ENCODE measurements around the gene VEZF1. TPM values are rescaled to one million over a fixed set of nuclear protein-coding genes. Genes with fewer than 3 reads are reported as not detected.

Gene VEZF1, protein sequence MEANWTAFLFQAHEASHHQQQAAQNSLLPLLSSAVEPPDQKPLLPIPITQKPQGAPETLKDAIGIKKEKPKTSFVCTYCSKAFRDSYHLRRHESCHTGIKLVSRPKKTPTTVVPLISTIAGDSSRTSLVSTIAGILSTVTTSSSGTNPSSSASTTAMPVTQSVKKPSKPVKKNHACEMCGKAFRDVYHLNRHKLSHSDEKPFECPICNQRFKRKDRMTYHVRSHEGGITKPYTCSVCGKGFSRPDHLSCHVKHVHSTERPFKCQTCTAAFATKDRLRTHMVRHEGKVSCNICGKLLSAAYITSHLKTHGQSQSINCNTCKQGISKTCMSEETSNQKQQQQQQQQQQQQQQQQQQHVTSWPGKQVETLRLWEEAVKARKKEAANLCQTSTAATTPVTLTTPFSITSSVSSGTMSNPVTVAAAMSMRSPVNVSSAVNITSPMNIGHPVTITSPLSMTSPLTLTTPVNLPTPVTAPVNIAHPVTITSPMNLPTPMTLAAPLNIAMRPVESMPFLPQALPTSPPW
- 10 to 100 TPM; 36.4 to 99.7 (median 72.5) TPM for total RNA-seq

DNA sequence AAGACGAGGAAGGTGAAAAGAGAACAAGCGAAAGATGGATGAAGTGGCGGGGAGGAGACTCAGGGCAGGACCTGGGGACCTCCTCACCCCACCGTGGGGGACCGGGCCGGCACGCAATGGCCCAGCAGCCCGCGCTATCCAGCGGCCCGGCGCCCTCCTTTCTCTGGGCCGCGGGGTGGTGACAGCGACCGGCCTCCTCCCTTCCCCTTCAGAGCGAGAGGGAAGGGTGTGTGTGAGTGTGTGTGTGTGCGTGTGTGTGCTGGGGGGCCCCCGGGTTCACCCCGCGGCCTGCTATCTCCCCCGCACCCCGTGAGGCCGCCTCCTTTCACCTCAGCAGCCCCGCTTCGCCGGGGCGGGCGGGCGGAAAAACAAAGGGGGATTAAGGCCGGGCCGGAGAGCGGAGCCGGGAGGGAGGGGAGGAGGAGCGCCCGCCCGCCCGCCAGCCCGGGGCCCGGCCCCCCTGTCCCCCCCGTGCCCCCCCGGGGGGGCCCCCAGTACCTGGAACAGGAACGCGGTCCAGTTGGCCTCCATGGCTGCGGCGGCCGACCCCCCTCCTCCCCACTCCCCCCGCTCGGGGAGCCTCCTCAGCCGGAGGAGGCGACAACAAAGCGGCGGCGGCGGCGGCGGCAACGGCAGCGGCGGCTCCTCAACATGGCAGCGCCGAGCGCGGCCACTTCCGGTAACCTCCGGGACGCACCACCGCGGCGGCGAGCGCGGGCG is at the start of gene VEZF1:
Gene VEZF1, minus strand, starts transcription at position 674 of the 720 bp plus-strand sequence. Its CDS starts 143 bp downstream, at position 531.
- H3K27me3 ChIP-seq = no peaks in the 10 kb centered on the region
- peaks cover 42 to 53% (median 45%) of the 10 kb centered on the region in 4 donors for H3K4me1 ChIP-seq
- H3K36me3 ChIP-seq = peaks cover 0 to under 1% (median 0%) of the 10 kb centered on the region in 4 donors
- 0% methylated on average over 12 to 30 of the region's 74 CpGs for WGBS, 2 donors
- H3K9me3 ChIP-seq = no peaks in the 10 kb centered on the region
- TF ChIP-seq POLR2A (IDR thresholded peaks at IDR 0.05) (peak in 2 of 4 donors; percentile 8 to 55), POLR2AphosphoS5 (IDR thresholded peaks at IDR 0.05) (peak; percentile 30 to 63), EP300 (IDR thresholded peaks at IDR 0.05) (no peak)
- TF ChIP-seq, protein P1, sequence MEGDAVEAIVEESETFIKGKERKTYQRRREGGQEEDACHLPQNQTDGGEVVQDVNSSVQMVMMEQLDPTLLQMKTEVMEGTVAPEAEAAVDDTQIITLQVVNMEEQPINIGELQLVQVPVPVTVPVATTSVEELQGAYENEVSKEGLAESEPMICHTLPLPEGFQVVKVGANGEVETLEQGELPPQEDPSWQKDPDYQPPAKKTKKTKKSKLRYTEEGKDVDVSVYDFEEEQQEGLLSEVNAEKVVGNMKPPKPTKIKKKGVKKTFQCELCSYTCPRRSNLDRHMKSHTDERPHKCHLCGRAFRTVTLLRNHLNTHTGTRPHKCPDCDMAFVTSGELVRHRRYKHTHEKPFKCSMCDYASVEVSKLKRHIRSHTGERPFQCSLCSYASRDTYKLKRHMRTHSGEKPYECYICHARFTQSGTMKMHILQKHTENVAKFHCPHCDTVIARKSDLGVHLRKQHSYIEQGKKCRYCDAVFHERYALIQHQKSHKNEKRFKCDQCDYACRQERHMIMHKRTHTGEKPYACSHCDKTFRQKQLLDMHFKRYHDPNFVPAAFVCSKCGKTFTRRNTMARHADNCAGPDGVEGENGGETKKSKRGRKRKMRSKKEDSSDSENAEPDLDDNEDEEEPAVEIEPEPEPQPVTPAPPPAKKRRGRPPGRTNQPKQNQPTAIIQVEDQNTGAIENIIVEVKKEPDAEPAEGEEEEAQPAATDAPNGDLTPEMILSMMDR (IDR thresholded peaks at IDR 0.05) = peak in 2 of 6 experiments; percentile 10 to 21
- ATAC-seq (ENCODE audit: low FRiP score in 2 of 2) (peak; percentile 77 to 87), DNase-seq (peak; percentile 82 to 96)
- H3K4me3 ChIP-seq = peak within 1 kb of the TSS; percentile 64 to 89 (median 86)
- H3K27ac ChIP-seq = peak within 1 kb of the TSS; percentile 96 to 100 (median 98)

DNA sequence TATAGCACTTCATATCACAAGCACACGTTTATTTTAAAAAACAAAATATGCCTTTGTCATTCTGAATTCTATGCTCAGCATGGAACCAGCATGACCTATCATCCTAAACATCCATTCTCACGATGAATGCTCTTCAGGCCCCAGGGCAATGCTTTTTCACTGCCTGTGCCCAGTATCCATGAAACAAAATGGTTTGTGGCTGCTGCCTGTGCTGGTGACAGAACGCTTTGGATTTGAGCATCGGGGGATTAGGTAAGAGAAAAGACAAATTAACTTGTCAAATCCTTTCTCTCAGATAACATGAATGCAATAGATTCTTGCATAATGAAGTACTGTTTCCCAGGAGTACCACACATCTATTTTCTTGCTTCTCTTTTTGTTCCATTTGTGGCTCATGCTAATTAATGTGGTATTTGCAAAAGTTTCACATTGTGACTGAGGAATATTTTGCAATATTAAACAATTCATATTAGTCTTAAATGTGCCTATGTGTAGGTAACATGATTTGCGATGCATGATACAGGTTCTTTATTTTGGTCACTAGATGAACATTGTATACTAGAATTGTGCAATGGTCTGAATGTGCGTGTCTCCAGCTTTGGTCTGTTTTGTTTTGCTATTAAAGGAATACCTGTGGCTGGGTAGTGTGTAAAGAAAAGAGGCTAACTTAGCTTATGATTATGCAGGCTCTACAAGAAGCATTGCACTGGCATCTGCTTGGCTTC is 44.8 kb upstream of the VEZF1 start:
- 56 to 61% methylated on average over 6 of the region's 6 CpGs for WGBS, 2 donors
- H3K27me3 ChIP-seq = no peaks in the 10 kb centered on the region
- no peaks in the 10 kb centered on the region for H3K4me1 ChIP-seq
- ATAC-seq (ENCODE audit: low FRiP score in 2 of 2) (no peak), DNase-seq (no peak)
- H3K36me3 ChIP-seq = no peaks in the 10 kb centered on the region
- H3K4me3 ChIP-seq = no peak overlapping the region
- no peaks in the 10 kb centered on the region for H3K9me3 ChIP-seq
- H3K27ac ChIP-seq = no peak overlapping the region
- TF ChIP-seq POLR2AphosphoS5 (IDR thresholded peaks at IDR 0.05) (no peak), POLR2A (IDR thresholded peaks at IDR 0.05) (no peak), EP300 (IDR thresholded peaks at IDR 0.05) (no peak)
- TF ChIP-seq, protein P1 (IDR thresholded peaks at IDR 0.05) = no peak

DNA sequence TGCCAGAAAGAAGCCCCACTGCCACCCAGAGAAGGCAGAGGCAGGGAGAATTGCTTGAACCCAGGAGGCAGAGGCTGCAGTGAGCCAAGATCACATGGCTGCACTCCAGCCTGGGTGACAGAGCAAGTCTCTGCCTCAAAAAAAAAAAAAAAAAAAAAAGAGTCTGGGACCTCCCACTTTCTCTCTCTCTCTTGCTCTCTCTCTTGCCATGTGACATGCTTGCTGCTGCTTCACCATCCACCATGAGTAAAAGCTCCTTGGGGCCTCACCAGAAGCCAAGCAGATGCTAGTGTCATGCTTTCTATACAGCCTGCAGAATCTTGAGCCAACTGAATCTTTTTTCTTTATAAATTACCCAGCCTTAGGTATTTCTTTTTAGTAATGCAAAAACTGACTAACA is 40.5 kb upstream of the VEZF1 start:
- TF ChIP-seq POLR2A (IDR thresholded peaks at IDR 0.05) = no peak
- no peak for TF ChIP-seq POLR2AphosphoS5 (IDR thresholded peaks at IDR 0.05)
- TF ChIP-seq, protein P1 (IDR thresholded peaks at IDR 0.05) = no peak
- no peak for TF ChIP-seq EP300 (IDR thresholded peaks at IDR 0.05)
- DNase-seq = no peak
- H3K9me3 ChIP-seq = no peaks in the 10 kb centered on the region

DNA sequence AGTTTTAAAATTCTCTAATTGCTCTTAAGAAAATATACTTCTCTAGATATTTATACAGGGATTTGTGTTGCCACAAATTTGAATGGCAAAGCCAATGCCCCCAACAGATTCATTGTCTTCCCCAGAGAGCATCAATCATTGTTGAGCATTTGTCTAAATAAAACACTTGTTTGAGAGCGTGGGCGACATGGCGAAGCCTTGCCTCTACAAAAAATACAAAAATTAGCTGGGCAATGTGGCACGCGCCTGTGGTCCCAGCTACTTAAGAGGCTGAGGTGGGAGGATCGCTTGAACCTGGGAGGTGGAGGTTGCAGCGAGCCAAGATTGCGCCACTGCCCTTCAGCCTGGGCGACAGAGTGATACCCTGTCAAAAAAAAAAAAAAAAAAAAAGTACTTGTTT is 32.3 kb upstream of the VEZF1 start:
- DNase-seq = no peak
- 73 to 75% methylated on average over 9 of the region's 9 CpGs for WGBS, 2 donors

More for the DNA sequence above, 40.5 kb upstream of the VEZF1 start:
- Histone ChIP-seq H3K4me3 (no peak overlapping the region), H3K4me1 (no peaks in the 10 kb centered on the region), H3K27me3 (no peaks in the 10 kb centered on the region), H3K36me3 (no peaks in the 10 kb centered on the region), H3K27ac (no peak overlapping the region)
- no peak for ATAC-seq (ENCODE audit: low FRiP score in 2 of 2)

More for the DNA sequence above, 32.3 kb upstream of the VEZF1 start:
- Histone ChIP-seq H3K27ac (no peak overlapping the region), H3K9me3 (no peaks in the 10 kb centered on the region), H3K4me1 (peaks cover 0 to 7% (median 1%) of the 10 kb centered on the region in 4 donors), H3K36me3 (no peaks in the 10 kb centered on the region), H3K4me3 (no peak overlapping the region), H3K27me3 (no peaks in the 10 kb centered on the region)
- no peak for ATAC-seq (ENCODE audit: low FRiP score in 2 of 2)
- TF ChIP-seq POLR2AphosphoS5 (IDR thresholded peaks at IDR 0.05) = no peak
- TF ChIP-seq, protein P1 (IDR thresholded peaks at IDR 0.05) = no peak
- TF ChIP-seq POLR2A (IDR thresholded peaks at IDR 0.05) = no peak
- TF ChIP-seq EP300 (IDR thresholded peaks at IDR 0.05) = no peak

Data from upper lobe of left lung (tissue), 6 donors.